ENCODE measurements around the gene ZNF746.

The ZNF746 gene

DNA sequence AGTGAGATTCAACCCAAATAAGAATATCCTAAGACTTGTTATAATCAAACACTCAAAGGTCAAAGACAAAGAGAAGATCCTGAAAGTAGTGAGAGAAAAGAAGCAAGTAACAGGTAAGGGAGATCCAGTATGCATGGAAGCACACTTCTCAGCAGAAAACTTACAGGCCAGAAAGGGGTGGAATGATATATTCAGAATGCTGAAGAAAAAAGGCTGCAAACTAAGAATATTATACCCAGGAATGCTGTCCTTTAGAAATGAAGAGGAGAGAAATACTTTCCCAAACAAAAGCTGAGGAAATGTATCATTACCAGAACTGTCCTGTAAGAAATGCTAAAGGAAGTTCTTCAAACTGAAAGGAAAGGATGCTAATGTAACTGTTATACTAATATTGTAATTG is 12.6 kb upstream of the ZNF746 start:
- TF ChIP-seq, protein P1, sequence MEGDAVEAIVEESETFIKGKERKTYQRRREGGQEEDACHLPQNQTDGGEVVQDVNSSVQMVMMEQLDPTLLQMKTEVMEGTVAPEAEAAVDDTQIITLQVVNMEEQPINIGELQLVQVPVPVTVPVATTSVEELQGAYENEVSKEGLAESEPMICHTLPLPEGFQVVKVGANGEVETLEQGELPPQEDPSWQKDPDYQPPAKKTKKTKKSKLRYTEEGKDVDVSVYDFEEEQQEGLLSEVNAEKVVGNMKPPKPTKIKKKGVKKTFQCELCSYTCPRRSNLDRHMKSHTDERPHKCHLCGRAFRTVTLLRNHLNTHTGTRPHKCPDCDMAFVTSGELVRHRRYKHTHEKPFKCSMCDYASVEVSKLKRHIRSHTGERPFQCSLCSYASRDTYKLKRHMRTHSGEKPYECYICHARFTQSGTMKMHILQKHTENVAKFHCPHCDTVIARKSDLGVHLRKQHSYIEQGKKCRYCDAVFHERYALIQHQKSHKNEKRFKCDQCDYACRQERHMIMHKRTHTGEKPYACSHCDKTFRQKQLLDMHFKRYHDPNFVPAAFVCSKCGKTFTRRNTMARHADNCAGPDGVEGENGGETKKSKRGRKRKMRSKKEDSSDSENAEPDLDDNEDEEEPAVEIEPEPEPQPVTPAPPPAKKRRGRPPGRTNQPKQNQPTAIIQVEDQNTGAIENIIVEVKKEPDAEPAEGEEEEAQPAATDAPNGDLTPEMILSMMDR (IDR thresholded peaks at IDR 0.05; ENCODE audit: low read length) = no peak
- TF ChIP-seq EZH2 (optimal IDR thresholded peaks at IDR 0.05; ENCODE audit: low read depth, low read length) = no peak
- no peak for TF ChIP-seq EZH2phosphoT487 (IDR thresholded peaks at IDR 0.05; ENCODE audit: low read length)
- H4K20me1 ChIP-seq (ENCODE audit: insufficient read depth, low read length) = no peaks in the 10 kb centered on the region
- DNase-seq = no peak

DNA sequence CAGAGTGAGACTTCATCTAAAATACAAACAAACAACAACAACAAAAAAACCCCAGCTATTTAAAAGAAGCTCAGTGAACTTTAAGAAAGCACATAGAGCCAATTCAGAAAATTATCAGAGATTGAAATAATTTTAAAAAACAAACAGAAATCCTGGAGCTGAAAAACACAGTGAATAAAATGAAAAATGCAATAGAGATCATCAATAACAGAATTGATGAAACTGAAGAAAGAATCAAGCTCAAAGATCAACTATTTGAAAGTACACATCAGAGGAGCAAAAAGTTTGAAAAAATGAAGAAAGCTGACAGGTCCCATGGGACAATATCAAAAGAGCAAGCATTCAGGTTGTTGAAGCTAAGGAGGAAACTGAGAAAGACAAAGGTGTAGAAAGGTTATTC is 12.2 kb upstream of the ZNF746 start:
- H3K9me3 ChIP-seq (replicated peaks; ENCODE audit: insufficient read depth, low read length) = no peaks in the 10 kb centered on the region
- no peak overlapping the region for H3K4me2 ChIP-seq (ENCODE audit: low read depth, low read length)
- TF ChIP-seq EZH2 (optimal IDR thresholded peaks at IDR 0.05; ENCODE audit: low read depth, low read length) (no peak), EZH2phosphoT487 (IDR thresholded peaks at IDR 0.05; ENCODE audit: low read length) (no peak)
- TF ChIP-seq, protein P1 (IDR thresholded peaks at IDR 0.05; ENCODE audit: low read length) = no peak
- H3K79me2 ChIP-seq (ENCODE audit: low read length) = no peaks in the 10 kb centered on the region
- H3K36me3 ChIP-seq (replicated peaks; ENCODE audit: insufficient read depth, low read length) = no peaks in the 10 kb centered on the region
- no peak overlapping the region for H3K27ac ChIP-seq (ENCODE audit: low read length)
- no peaks in the 10 kb centered on the region for H3F3A ChIP-seq (ENCODE audit: insufficient read depth, low read length)
- DNase-seq = no peak
- H3K9ac ChIP-seq (ENCODE audit: low read length) = no peak overlapping the region
- H3K27me3 ChIP-seq (replicated peaks; ENCODE audit: insufficient read depth, low read length) = no peaks in the 10 kb centered on the region
- H3K4me1 ChIP-seq (ENCODE audit: low read length) = no peaks in the 10 kb centered on the region
- no peak overlapping the region for H3K4me3 ChIP-seq (ENCODE audit: low read length)
- no peaks in the 10 kb centered on the region for H4K20me1 ChIP-seq (ENCODE audit: insufficient read depth, low read length)
- H3K9me2 ChIP-seq (replicated peaks; ENCODE audit: insufficient read depth, low read length) = no peaks in the 10 kb centered on the region
- no peak overlapping the region for H2AFZ ChIP-seq (ENCODE audit: low read length)

More for the DNA sequence above, 12.6 kb upstream of the ZNF746 start:
- Histone ChIP-seq H3K27me3 (replicated peaks; ENCODE audit: insufficient read depth, low read length) (no peaks in the 10 kb centered on the region), H3K9me2 (replicated peaks; ENCODE audit: insufficient read depth, low read length) (no peaks in the 10 kb centered on the region), H2AFZ (ENCODE audit: low read length) (no peak overlapping the region), H3K27ac (ENCODE audit: low read length) (no peak overlapping the region), H3K79me2 (ENCODE audit: low read length) (no peaks in the 10 kb centered on the region), H3K9ac (ENCODE audit: low read length) (no peak overlapping the region), H3K4me1 (ENCODE audit: low read length) (no peaks in the 10 kb centered on the region), H3F3A (ENCODE audit: insufficient read depth, low read length) (no peaks in the 10 kb centered on the region), H3K36me3 (replicated peaks; ENCODE audit: insufficient read depth, low read length) (no peaks in the 10 kb centered on the region), H3K9me3 (replicated peaks; ENCODE audit: insufficient read depth, low read length) (no peaks in the 10 kb centered on the region), H3K4me2 (ENCODE audit: low read depth, low read length) (no peak overlapping the region), H3K4me3 (ENCODE audit: low read length) (no peak overlapping the region)

DNA sequence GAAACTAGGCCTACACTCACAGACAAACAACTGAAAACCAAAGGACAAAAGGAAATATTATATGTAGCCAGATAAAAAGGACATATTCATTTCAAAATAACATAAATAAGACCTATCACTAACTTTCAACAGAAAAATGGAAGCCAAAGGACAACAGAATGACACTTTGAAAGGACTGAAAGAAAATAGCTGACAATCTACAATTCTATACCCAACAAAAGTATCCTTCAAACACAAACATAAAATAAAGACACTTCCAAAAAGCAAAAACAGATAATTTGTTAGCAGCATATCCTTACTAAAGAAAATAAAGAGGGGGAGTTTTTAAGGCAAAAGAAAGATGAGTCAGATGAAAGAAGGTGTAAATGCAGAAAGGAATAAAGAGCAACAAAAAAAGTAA is 7.9 kb upstream of the ZNF746 start:
- Histone ChIP-seq H3F3A (ENCODE audit: insufficient read depth, low read length) (no peaks in the 10 kb centered on the region), H3K4me3 (ENCODE audit: low read length) (no peak overlapping the region), H2AFZ (ENCODE audit: low read length) (no peak overlapping the region), H3K4me2 (ENCODE audit: low read depth, low read length) (no peak overlapping the region), H3K9ac (ENCODE audit: low read length) (no peak overlapping the region), H4K20me1 (ENCODE audit: insufficient read depth, low read length) (no peaks in the 10 kb centered on the region), H3K27me3 (replicated peaks; ENCODE audit: insufficient read depth, low read length) (no peaks in the 10 kb centered on the region), H3K9me2 (replicated peaks; ENCODE audit: insufficient read depth, low read length) (no peaks in the 10 kb centered on the region), H3K4me1 (ENCODE audit: low read length) (no peaks in the 10 kb centered on the region), H3K79me2 (ENCODE audit: low read length) (no peaks in the 10 kb centered on the region), H3K27ac (ENCODE audit: low read length) (no peak overlapping the region), H3K9me3 (replicated peaks; ENCODE audit: insufficient read depth, low read length) (no peaks in the 10 kb centered on the region), H3K36me3 (replicated peaks; ENCODE audit: insufficient read depth, low read length) (no peaks in the 10 kb centered on the region)
- DNase-seq = no peak
- TF ChIP-seq EZH2phosphoT487 (IDR thresholded peaks at IDR 0.05; ENCODE audit: low read length) (no peak), EZH2 (optimal IDR thresholded peaks at IDR 0.05; ENCODE audit: low read depth, low read length) (no peak)
- TF ChIP-seq, protein P1 (IDR thresholded peaks at IDR 0.05; ENCODE audit: low read length) = no peak
